ENCODE data around the gene TSNAXIP1.

GRCh38 chr16:67760206-67760955, 46.3 kb upstream of the TSNAXIP1 start:
- TF ChIP-seq, protein P1, sequence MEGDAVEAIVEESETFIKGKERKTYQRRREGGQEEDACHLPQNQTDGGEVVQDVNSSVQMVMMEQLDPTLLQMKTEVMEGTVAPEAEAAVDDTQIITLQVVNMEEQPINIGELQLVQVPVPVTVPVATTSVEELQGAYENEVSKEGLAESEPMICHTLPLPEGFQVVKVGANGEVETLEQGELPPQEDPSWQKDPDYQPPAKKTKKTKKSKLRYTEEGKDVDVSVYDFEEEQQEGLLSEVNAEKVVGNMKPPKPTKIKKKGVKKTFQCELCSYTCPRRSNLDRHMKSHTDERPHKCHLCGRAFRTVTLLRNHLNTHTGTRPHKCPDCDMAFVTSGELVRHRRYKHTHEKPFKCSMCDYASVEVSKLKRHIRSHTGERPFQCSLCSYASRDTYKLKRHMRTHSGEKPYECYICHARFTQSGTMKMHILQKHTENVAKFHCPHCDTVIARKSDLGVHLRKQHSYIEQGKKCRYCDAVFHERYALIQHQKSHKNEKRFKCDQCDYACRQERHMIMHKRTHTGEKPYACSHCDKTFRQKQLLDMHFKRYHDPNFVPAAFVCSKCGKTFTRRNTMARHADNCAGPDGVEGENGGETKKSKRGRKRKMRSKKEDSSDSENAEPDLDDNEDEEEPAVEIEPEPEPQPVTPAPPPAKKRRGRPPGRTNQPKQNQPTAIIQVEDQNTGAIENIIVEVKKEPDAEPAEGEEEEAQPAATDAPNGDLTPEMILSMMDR (IDR thresholded peaks at IDR 0.05; ENCODE audit: low read length), result no peak
- TF ChIP-seq EZH2 (optimal IDR thresholded peaks at IDR 0.05; ENCODE audit: low read depth, low read length) (no peak), EZH2phosphoT487 (IDR thresholded peaks at IDR 0.05; ENCODE audit: low read length) (no peak)
